ENCODE data around the gene SORCS2.

The SORCS2 gene

GRCh38 chr4:7614350-7614949, 422.1 kb downstream of the SORCS2 start:
- no peaks in the 10 kb centered on the region for H3K27me3 Mint-ChIP-seq
- no peak overlapping the region for H3K4me3 Mint-ChIP-seq
- no peaks in the 10 kb centered on the region for H3K36me3 Mint-ChIP-seq (ENCODE audit: insufficient read depth)
- H3K27ac Mint-ChIP-seq, result no peak overlapping the region
- no peaks in the 10 kb centered on the region for H3K4me1 Mint-ChIP-seq (ENCODE audit: low read depth in 2 of 2)
- H3K9me3 Mint-ChIP-seq, result no peaks in the 10 kb centered on the region
- DNase-seq (no peak), ATAC-seq (replicated peaks) (no peak)

DNA sequence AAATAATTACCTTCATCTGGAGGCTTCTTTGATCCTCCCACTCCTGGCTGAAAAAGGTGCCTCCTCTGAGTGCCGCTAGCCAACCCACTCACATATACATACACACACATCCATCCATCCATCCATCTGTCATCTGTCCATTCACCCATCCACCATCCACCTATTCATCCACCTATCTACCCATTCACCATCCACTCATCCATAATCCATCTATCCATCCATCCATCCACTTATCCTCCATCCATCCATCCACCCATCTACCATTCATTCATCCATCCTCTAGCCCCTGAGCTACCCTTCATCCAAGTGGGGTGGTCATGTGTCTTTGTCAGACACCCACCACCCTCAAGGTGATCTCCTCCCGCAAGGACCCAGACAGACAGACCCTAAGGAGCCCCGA, 423.9 kb downstream of the SORCS2 start:
- no peak for ATAC-seq (replicated peaks)

DNA sequence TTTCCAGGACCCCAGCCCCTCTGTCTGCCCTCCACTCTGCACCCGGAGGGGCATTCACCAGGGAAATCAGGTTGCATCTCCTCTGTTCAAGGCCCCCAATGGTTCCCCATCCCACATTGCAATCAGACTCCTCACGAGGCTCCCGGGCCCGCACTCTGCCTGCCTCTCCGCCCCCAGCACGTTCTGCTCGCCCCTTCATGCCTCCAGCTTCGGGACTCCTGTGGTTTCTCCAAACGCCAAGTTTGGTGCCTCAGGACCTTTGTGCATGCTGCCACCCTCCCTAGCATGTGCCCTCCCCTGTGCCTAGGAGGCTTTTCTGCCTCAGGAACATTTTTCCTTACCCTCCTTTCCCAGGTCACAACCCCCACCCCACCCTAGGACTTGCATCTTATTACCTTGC, 426.0 kb downstream of the SORCS2 start:
- Mint-ChIP-seq H3K36me3 (ENCODE audit: insufficient read depth) (no peaks in the 10 kb centered on the region), H3K4me3 (no peak overlapping the region), H3K9me3 (no peaks in the 10 kb centered on the region), H3K27ac (no peak overlapping the region), H3K4me1 (ENCODE audit: low read depth in 2 of 2) (peaks cover 0 to 4% of the 10 kb centered on the region in 2 donors), H3K27me3 (peaks cover 13 to 15% of the 10 kb centered on the region in 2 donors)
- ATAC-seq (replicated peaks) (no peak), DNase-seq (no peak)

More for the DNA sequence above, 423.9 kb downstream of the SORCS2 start:
- Mint-ChIP-seq H3K4me1 (ENCODE audit: low read depth in 2 of 2) (peaks cover 0 to 1% of the 10 kb centered on the region in 2 donors), H3K4me3 (no peak overlapping the region), H3K36me3 (ENCODE audit: insufficient read depth) (no peaks in the 10 kb centered on the region), H3K27ac (no peak overlapping the region), H3K27me3 (peaks cover 3 to 5% of the 10 kb centered on the region in 2 donors), H3K9me3 (no peaks in the 10 kb centered on the region)
- DNase-seq, result no peak

GRCh38 chr4:7620086-7620813, 427.9 kb downstream of the SORCS2 start:
- H3K27ac Mint-ChIP-seq, result peak overlapping the region in 1 of 2 donors; percentile 16
- H3K27me3 Mint-ChIP-seq, result peaks cover 22% of the 10 kb centered on the region in 2 donors
- no peak overlapping the region for H3K4me3 Mint-ChIP-seq
- H3K36me3 Mint-ChIP-seq (ENCODE audit: insufficient read depth), result no peaks in the 10 kb centered on the region
- no peaks in the 10 kb centered on the region for H3K9me3 Mint-ChIP-seq
- DNase-seq (no peak), ATAC-seq (replicated peaks) (no peak)
- peaks cover 0 to 4% of the 10 kb centered on the region in 2 donors for H3K4me1 Mint-ChIP-seq (ENCODE audit: low read depth in 2 of 2)

- no peak overlapping the region for H3K27ac Mint-ChIP-seq
- H3K4me3 Mint-ChIP-seq, result no peak overlapping the region
- no peak for ATAC-seq (replicated peaks)
Observed at GRCh38 chr4:7620814-7621176, 428.5 kb downstream of the SORCS2 start.

DNA sequence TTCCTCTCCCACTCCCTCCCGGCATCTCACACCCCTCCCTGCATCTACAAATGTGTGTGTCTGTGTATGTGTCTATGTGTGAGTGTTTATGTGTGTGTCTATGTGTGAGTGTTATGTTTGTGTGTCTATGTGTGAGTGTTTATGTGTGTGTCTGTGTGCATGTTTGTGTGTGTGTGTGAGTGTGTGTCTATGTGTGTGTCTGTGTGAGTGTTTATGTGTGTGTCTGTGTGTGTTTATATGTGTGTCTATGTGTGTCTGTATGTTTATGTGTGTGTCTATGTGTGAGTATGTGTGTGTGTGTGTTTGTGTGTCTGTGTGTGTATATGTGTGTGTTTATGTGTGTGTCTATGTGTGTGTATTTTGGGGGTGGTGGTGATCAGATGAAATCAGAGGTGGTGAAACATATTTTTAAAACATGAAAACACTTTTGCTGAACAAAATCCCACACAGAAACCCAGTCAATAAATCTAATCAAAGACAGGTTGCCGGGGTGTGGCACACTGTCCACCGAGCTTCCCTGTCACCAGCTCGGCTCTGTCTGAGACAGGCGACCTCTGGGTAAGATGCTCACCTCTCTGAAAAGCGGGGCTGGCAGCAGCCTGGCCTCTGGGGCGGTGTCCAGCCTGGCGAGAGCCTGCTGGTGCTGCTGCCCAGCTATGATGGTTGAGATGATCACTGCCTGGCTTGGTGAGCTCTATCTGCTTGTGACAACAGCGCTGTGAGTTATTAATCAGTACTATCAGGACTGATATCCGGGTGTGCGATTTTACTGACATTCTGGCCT, 429.1 kb downstream of the SORCS2 start:
- H3K9me3 Mint-ChIP-seq, result no peaks in the 10 kb centered on the region

More at GRCh38 chr4:7620814-7621176, 428.5 kb downstream of the SORCS2 start:
- H3K36me3 Mint-ChIP-seq (ENCODE audit: insufficient read depth), result no peaks in the 10 kb centered on the region
- H3K4me1 Mint-ChIP-seq (ENCODE audit: low read depth in 2 of 2), result peaks cover 0 to 4% of the 10 kb centered on the region in 2 donors
- H3K27me3 Mint-ChIP-seq, result peaks cover 27% of the 10 kb centered on the region in 2 donors
- DNase-seq, result no peak
- no peaks in the 10 kb centered on the region for H3K9me3 Mint-ChIP-seq

DNA sequence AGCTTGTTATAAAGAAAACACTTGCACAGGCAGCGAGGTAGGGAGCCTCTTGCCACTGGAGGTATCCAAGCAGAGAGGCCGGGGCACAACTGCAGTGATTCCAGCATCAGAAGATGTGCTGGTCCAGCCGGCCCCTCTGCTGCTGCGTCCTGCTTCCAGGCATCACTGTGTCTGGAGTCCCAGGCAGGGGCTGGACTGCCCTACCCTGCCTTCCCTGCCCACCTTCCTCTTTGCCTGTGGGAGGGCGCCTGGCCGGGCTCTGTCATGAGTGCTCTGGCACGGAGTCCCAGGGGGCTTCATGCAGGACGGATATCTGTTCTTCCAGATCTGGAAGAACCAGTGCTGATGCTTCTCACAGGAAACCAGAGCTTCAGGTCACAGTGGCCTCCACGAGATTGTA, 430.0 kb downstream of the SORCS2 start:
- H3K4me3 Mint-ChIP-seq, result no peak overlapping the region
- peaks cover 0 to 4% of the 10 kb centered on the region in 2 donors for H3K4me1 Mint-ChIP-seq (ENCODE audit: low read depth in 2 of 2)
- no peaks in the 10 kb centered on the region for H3K36me3 Mint-ChIP-seq (ENCODE audit: insufficient read depth)
- ATAC-seq (replicated peaks) (no peak), DNase-seq (no peak)
- no peaks in the 10 kb centered on the region for H3K9me3 Mint-ChIP-seq
- H3K27ac Mint-ChIP-seq, result no peak overlapping the region
- H3K27me3 Mint-ChIP-seq, result peaks cover 27 to 28% of the 10 kb centered on the region in 2 donors

More for the DNA sequence above, 429.1 kb downstream of the SORCS2 start:
- peaks cover 0 to 4% of the 10 kb centered on the region in 2 donors for H3K4me1 Mint-ChIP-seq (ENCODE audit: low read depth in 2 of 2)
- no peak overlapping the region for H3K4me3 Mint-ChIP-seq
- peaks cover 27 to 28% of the 10 kb centered on the region in 2 donors for H3K27me3 Mint-ChIP-seq
- ATAC-seq (replicated peaks) (no peak), DNase-seq (no peak)
- H3K36me3 Mint-ChIP-seq (ENCODE audit: insufficient read depth), result no peaks in the 10 kb centered on the region
- H3K27ac Mint-ChIP-seq, result no peak overlapping the region

DNA sequence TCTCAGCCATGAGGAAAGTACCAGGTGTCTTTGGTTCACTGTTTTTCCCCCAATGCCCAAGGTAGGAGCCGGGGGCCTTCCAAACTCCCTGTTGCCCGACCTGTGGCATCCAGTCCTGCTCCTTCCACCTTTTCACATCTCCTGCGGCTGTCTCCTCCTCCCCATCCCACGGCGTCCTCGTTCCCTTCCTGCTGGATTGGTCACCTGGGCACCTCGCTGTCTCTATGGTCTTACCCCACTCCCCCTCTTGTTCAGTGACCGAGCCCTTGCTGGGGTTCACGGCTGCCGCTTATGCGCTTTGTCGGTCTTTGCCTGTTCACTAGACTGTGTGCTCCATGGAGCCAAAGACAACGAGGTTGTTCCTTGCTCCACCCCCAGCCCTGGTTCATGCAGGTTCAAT, 431.1 kb downstream of the SORCS2 start:
- H3K4me1 Mint-ChIP-seq (ENCODE audit: low read depth in 2 of 2), result peaks cover 0 to 4% of the 10 kb centered on the region in 2 donors
- H3K4me3 Mint-ChIP-seq, result no peak overlapping the region
- H3K36me3 Mint-ChIP-seq (ENCODE audit: insufficient read depth), result no peaks in the 10 kb centered on the region
- DNase-seq, result no peak
- ATAC-seq (replicated peaks), result no peak
- no peak overlapping the region for H3K27ac Mint-ChIP-seq
- H3K9me3 Mint-ChIP-seq, result no peaks in the 10 kb centered on the region
- H3K27me3 Mint-ChIP-seq, result peaks cover 27 to 28% of the 10 kb centered on the region in 2 donors

- peaks cover 0 to 4% of the 10 kb centered on the region in 2 donors for H3K4me1 Mint-ChIP-seq (ENCODE audit: low read depth in 2 of 2)
- no peak for ATAC-seq (replicated peaks)
Observed at GRCh38 chr4:7624396-7624980, 432.1 kb downstream of the SORCS2 start.

GRCh38 chr4:7625071-7625470, 432.7 kb downstream of the SORCS2 start:
- Mint-ChIP-seq H3K27me3 (peaks cover 27 to 34% of the 10 kb centered on the region in 2 donors), H3K4me1 (ENCODE audit: low read depth in 2 of 2) (peaks cover 0 to 4% of the 10 kb centered on the region in 2 donors), H3K9me3 (no peaks in the 10 kb centered on the region), H3K36me3 (ENCODE audit: insufficient read depth) (no peaks in the 10 kb centered on the region), H3K4me3 (no peak overlapping the region), H3K27ac (peak overlapping the region; percentile 54 to 71)
- no peak for DNase-seq
- ATAC-seq (replicated peaks), result no peak

More at GRCh38 chr4:7624396-7624980, 432.1 kb downstream of the SORCS2 start:
- peaks cover 27 to 31% of the 10 kb centered on the region in 2 donors for H3K27me3 Mint-ChIP-seq
- H3K9me3 Mint-ChIP-seq, result no peaks in the 10 kb centered on the region
- H3K27ac Mint-ChIP-seq, result no peak overlapping the region
- H3K4me3 Mint-ChIP-seq, result no peak overlapping the region
- H3K36me3 Mint-ChIP-seq (ENCODE audit: insufficient read depth), result no peaks in the 10 kb centered on the region
- no peak for DNase-seq

DNA sequence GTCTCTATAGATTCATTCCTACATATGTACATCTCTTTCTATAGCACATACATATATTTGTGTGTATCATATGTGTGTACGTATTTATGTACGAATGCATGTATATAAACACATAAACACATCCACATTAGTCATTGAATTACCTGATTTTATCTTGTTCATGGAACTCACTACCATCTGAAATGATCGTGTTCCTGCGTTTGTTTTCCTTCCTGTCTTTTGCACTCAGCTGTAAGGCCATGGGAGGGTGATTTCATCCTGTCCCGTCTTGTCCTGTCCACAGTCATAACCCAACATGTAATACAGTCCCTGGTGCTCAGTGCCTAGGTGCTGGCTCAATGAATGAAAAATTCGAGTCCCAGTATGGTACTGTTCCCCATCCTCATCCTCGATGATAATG, 434.2 kb downstream of the SORCS2 start:
- no peaks in the 10 kb centered on the region for H3K9me3 Mint-ChIP-seq
- no peak overlapping the region for H3K4me3 Mint-ChIP-seq
- H3K27me3 Mint-ChIP-seq, result peaks cover 27 to 44% of the 10 kb centered on the region in 2 donors
- no peaks in the 10 kb centered on the region for H3K4me1 Mint-ChIP-seq (ENCODE audit: low read depth in 2 of 2)
- DNase-seq, result no peak
- no peaks in the 10 kb centered on the region for H3K36me3 Mint-ChIP-seq (ENCODE audit: insufficient read depth)
- peak overlapping the region in 1 of 2 donors; percentile 47 for H3K27ac Mint-ChIP-seq
- ATAC-seq (replicated peaks), result no peak

DNA sequence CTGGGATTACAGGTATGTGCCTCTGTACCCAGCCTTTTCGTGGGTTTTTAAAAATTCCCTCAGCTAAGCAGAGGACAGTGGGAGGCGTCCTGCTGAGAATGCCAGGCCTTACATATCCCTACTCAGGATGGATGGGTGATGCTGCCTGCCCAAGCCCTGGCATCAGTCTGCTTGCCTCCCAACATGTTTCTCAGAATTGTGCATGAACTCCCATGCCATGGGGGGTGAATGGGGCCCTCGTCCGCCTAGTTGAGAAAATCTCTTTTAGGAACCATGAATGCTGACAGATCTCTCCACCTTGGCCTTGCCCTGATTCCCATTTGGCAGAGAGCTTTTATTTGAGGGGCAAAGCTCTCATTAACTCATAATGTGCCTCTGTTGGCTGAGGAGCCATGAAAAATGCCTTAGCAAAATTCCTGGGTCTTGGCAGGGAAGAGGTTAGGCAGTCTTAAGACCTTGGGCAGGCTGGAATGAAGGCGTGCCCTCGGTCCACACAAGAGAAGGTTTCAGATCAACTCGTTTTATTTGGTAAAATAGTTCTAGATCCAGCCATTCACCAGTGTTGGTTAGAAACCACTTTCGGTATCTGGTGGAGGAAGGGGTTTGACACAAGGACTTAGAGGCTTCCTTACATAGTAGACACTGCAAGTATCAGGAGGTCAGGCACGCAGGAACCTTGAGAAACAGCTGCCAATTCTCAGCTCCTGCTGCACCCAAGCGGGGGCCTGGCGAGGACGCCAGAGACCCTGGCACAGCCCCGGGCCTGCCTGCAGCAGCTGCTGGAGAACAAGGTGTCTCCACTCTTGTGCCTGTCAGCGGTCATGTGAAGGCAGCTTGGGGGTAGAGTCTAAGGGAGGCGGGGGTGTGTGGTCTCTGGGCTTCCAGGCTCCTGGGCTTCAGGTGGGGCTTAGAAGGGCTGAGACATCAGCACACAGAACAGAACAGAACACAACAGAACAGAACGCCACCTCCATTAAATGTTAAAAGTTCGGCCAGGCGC, 435.2 kb downstream of the SORCS2 start:
- Mint-ChIP-seq H3K9me3 (no peaks in the 10 kb centered on the region), H3K4me1 (ENCODE audit: low read depth in 2 of 2) (no peaks in the 10 kb centered on the region), H3K27ac (peak overlapping the region in 1 of 2 donors; percentile 16), H3K36me3 (ENCODE audit: insufficient read depth) (no peaks in the 10 kb centered on the region), H3K27me3 (peaks cover 31 to 51% of the 10 kb centered on the region in 2 donors), H3K4me3 (no peak overlapping the region)
- ATAC-seq (replicated peaks) (no peak), DNase-seq (no peak)
